HG03135 (cell line): ENCODE results near the gene TMEM200B.
"Not testable (repeated sequence)": the region's sequence is repeated elsewhere in the genome, so short reads cannot be mapped to it uniquely, and the experiment has no call there.

Source experiments
- ATAC-seq: cut with Tn5 transposase; IDR thresholded peaks from one replicate; pipeline ENCODE4 v1.9.1; 2021; ENCODE audit warnings: mild to moderate bottlenecking, moderate library complexity; ENCODE audit not compliant: unreplicated experiment

Gene TMEM200B

DNA sequence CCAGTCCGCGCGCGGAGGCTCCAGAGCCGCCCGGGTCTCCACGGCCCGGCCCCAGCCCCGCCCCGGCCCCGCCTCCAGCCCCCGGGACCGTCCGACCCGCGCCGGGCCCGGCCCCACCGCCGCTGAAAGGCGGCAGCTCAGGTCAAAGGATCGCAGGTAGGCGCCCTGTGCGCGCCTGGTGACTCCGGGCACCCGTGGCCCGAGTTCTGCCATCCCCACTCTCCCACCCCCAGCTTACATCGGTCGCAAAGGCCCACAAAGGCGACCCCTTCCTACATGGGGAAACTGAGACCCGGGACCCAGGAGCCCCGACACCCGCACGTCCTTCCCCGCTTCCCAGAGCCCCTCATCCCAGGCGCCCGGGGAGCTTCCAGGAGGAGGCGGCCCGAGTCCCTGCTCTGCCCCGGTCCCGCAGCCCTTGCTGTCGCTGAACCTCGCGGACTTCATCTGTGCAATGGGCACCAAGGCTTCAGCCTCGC, at the start of gene TMEM200B:
Gene TMEM200B (minus strand): TSS at position 17 of the 479 bp plus-strand sequence. CDS start 2,075 bp downstream, outside the sequence.
- ATAC-seq, result no peak

DNA sequence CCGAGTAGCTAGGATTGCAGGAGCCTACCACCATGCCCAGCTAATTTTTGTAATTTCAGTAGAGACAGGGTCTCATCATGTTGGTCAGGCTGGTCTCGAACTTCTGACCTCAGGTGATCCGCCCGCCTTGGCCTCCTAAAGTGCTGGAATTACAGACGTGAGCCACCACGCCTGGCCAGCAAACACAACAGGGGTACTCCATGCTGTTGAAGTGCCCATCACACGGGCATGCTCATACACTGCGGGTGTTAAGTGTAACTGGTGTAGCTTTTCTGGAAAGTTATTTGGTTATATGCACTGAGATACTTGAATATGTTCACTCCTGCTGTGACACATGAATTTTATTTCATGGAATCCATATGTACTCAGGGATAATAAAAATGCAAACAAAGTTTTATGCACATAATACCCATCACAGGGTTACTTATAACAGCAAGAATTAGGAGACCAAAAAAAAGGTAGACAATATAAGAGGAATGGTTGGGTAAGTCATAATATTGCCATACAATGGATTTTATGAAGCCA, 48.8 kb upstream of the TMEM200B start:
- no peak for ATAC-seq

DNA sequence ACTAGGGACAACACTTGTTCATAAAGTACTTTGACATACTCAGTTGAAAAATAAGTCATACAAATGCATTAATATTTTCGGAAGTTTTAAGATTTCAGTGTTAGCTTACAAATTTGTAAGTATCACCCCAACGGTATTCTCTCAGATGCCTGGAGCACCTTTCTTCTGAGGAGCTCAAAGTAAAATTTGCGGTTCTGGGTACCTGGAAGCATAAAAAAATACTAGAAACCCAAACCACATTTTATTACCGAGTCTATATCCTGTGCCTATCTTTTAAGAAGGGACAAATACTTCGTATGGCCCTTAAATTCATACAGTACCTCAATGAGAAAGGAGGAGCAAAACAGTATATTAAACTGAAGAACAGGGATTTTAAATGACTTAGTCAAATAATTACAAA, 47.8 kb upstream of the TMEM200B start:
- no peak for ATAC-seq

DNA sequence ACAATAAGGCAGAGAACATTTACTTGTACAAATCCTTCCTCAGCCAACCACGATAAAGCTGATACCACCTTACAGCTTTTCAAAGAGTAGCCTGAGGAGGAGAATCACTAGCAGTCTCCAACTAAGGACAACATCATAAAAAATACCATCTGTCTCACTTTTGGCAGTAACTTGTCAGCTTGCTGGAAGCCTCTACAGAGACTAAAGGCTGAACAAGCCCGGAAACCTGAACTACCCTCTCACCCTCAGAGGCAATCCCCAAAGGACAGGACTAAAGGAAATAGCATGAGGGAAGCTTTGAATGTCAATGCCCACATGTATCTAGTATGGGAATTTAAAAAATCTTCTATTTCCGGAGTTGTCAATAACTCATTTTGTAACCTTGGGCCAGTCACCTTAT, 47.4 kb upstream of the TMEM200B start:
- ATAC-seq, result no peak

DNA sequence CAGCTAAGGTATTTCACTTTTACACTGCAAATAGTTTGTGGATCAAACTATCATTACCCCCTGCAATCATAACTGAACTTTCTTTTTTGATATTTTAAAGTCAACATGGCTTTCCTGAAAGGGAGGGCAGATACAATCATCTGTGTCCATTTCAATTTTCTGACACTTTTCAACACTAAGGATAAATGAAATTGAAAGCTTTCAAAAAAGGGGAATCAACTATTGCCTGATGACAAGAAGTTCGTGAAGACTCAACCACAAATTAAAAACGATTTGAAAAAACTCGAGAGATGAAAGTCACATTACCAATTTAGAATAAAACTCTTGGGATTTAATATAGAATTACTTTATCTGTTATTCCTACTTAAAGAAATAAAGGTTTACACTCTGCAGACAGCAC, 46.3 kb upstream of the TMEM200B start:
- ATAC-seq, result no peak

DNA sequence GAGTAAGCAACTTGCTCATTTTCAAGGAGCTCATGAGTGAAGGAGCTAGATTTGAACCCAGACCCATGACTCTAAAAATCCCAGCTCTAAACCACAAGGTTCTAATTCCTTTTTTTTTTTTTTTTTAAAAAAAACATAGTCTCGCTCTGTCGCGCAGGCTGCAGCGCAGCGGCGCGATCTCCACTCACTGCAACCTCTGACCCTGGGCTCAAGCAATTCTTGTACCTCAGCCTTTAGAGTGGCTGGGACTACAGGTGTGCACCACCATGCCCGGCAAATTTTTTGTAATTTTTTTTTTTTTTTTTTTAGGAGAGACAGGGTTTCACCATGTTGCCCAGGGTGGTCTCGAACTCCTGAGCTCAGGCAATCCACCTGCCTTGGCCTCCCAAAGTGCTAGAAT, 44.2 kb upstream of the TMEM200B start:
- ATAC-seq, result no peak

DNA sequence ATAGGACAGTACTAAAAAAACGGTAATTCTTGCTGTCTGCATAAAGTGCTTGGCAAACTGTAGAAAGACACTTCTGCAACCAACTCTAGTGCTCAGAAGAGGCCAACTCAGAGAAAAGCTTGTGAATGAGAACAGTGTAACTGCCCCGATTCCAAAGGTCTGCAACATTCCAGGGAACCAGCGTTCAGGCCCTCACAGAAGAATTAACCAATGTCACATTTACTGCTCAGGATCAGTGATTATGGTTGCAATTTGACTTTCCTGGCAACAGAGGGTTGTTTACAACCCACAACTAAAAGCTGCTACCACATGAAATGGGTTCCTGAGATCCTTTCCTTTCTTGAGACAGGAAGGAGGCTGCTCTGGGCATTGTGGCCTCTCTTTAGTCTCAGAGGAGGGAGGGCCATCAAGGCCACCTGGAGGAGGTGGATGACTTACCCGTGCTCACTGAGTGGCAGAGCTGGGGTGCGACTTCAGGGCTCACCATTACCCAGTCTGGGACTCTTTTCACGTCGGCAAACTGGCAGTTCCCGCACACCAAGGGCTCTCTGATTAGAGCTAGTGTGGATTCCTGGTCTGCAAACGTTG, 42.7 kb upstream of the TMEM200B start:
- no peak for ATAC-seq

DNA sequence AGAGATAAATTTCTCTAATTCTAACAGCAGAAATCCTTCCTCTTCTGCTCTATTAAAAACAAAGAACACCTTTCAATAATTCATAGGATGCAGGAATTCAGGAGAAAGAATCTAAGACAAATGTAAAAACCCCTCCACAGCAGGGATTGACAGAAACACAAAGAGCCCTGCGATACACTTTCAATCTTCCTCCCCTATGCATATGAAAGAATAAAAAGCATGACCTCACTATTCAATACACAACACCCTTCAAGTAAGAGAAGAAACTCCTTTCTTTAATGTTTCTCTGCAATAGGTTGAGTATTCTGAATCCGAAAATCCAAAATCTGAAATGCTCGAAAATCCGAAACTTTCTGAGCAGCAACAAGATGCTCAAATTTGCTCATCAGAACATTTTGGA, 40.9 kb upstream of the TMEM200B start:
- no peak for ATAC-seq

DNA sequence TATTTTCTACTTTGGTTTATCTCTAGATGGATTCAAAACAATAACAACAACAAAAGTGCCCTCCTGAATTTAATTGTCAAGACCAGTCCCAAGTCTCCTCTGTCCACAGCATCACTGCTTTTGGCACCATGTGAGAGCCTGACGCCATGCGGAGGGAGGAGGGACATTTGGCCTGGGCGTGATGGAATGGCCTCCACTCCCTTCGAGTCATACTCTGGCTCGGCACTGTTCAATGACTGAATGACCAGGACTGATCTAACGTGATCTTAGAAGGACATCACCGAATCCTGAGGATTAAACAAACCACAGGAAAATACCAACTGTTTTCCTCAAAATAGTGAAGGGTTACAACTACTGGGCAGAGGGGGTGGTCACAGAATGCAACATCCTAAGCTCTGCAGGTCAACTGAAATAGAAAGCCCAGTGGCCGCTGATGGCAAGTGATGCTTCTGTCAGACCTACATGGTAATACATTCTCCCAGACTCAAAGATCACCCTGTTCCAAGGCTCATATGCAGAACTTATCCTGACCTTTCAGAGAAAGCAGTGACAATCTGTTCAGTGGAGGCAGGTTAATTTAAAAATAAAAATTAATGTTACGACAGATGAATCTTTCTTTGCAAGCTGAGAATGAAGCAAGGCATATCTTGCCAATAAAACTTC, 38.9 kb upstream of the TMEM200B start:
- no peak for ATAC-seq

DNA sequence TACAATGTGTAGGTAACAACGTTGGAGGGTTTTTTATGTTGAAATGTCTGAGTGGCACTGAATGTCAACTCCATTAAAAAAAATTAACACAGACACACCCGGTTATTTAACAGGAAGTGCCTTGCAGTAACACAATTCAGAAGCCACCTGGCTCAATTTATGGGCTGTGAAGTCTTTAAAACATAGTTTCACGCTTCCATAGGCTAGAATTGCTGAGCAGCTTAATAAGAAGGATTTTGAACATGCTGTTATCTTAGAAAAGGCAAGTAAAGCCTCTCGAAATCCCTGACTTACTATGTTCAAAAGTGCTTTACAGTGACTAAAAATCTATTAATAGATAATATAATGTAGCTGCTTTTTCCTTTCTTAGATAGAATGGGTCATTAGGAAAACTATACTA, 38.3 kb upstream of the TMEM200B start:
- no peak for ATAC-seq

DNA sequence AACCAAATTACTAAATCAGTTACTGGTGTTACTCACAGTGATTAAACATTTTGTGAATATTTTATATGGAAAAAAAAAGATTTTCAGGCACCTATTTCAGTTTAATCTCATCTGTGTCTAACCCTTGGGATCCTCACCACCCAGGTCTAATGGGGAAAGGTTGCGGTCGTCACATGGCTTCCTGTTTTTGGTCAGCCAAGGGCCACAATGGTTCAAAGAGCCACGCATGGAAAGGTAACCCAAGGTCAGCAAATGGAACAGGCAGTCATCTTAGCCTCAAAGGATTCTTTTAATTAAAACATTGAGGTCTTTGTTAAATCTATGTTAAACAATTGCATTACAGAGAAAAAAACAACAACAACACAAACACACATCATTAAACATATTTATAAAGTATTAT, 36.1 kb upstream of the TMEM200B start:
- ATAC-seq, result no peak

DNA sequence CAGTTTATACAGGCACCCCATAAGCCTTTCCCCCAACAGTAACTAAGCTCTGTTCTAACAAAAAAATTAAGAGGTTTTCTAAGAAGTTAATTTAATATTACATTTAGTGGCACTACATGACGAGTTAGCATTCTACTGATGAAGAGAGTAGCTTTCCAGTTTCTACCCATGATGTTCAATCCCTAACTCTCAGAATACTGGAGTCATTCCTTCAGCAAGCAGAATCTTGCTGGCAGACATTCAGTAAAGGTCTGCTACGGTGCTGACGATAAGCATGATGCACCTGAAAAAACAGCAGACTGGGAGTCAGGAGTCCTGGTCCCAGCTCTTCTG, 33.5 kb upstream of the TMEM200B start:
- no peak for ATAC-seq

DNA sequence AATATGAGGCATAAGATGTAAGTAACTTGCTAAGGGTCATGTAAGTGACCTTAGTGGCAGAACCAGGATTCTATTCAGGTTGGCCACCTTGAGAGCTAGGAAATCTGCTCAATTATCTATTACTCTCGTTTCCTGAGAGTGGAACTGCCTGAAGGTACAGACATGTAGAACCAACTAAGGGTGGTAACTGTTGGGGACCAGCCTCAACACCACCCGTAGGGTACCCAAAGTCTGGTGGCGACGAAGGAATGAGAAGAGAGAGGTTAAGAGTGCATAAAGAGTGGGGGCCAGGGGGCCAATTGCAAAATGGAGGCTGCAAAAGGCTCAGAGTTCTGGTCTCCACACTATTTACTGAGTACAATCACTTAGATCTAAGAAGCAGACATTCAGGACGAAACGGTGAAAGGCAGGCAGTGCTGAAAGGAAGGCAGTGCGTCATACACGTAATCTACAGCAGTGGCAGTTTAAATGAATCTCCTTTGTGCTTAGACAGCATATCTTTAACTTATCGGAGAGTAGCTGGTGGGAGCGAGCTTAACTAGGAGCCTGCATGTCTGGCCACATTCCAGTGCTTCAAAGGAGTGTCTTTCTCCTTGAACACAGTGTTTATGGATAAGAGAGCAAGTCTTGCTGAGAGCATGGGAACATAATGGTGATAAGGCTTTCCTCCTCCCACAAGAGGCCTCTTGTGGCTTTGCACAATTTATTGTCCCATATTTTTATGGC, 33.0 kb upstream of the TMEM200B start:
- no peak for ATAC-seq

DNA sequence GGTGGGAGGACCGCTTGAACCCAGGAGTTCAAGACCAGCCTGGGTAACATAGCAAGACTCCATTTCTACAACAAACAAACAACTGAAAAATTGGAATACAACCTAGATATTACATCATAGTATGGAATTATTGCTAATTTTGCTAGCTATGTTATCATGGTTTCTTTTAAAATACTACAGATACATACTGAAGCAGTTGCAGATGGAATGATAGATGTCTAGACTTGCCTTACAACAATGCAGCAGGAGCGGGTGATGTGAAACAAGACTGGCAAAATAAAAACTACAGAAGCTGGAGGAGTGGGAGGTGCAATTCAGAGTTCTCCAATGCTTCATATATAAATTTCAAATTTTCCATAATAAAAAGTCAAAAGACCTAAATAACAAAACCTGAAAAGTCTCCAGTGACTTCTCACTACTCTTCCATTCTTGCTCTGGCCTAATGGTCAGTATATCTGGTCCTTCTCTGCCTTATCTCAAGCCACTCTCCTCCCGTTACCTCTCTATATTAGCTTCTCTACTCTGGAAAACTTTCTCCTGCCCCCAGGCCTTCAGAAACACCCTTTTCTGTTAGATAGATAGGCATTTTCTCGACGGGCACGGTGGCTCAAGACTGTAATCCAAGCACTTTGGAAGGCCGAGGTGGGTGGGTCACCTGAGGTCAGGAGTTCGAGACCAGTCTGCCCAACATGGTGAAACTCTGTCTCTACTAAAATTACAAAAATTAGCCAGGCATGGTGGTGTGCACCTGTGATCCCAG, 28.5 kb upstream of the TMEM200B start:
- ATAC-seq, result no peak

DNA sequence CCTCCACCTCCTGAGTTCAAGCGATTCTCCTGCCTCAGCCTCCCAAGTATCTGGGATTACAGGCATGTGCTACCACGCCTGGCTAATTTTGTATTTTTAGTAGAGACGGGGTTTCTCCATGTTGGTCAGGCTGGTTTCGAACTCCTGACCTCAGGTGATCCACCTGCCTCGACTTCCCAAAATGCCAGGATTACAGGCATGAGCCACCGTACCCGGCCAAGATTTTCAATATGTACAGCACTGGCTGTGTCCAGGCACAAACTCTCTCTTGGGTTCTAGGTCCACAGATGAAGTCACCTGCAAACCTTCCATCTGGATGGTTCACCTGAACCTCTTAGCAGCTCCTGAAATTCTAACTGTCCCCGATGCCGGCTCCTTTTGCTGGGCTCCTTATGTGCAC, 26.6 kb upstream of the TMEM200B start:
- ATAC-seq, result not testable (repeated sequence)

DNA sequence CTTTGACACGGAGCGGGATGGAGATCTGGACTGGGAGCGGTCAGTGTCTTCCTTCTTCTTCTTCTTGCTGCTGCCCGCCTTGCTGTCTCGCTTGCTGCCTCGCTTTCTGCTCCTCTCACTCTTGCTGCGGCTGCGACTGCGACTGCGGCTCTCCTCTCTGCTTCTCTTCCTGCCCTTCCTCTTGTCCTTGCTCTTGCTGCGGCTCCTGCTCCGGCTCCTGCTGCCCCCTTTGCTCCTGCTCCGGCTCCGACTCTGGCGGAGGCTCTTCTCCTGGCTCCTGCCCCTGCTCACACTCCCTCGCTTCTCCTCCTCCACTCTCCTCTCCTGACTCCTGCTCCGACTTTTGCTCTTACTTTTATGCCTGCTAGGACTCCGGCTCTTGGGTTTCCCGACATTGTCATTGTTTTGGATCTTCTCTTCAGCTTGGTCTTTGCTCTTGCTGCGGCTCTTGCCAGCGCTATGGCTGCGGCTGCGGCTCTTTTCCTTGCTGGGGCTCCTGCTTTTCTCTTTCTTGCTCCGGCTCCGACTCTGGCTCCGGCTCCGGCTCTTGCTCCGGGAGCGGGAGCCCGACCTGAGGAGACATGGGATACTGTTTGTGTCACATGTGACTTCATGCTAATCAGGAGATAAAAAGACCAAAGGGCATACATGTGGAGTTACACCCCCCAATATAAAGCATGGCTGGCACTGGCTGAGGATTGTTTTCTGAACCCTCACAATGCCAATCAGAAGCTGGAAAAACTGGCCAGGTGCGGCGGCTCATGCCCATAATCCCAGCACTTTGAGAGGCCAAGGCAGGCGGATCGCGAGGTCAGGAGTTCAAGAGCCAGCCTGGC, 25.2 kb upstream of the TMEM200B start:
- no peak for ATAC-seq

DNA sequence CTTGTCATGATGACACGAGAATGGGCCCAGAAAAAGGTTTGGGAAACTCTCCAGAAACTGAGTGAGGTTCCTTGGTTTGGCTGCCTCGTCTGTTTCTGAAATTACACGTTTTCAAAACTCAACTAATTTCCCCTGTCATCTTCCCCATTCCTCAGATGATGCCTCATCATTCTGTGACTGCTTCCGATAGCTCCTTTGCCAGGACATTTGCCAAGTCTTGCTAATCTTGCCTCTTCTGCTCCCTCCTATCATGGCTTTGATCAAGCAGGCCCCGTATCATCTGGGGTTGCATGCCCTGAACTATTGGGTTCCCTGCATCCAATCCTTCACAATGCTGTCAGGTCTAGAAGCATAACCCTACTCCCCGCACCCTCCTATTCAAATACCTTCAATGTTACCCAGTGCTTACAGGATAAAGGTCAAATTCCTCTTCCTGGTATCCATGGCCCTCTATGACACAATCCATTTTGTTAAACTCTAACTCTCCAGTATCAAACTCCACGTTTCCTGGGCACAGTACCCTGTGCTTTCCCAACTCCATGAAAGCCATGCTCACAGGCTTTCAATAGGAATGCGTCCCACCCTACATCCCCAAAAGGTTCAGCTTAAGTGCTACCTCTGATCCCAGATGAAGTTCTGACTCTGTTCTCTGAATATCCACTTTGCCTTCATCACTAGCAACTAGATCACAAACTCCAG, 22.2 kb upstream of the TMEM200B start:
- no peak for ATAC-seq

DNA sequence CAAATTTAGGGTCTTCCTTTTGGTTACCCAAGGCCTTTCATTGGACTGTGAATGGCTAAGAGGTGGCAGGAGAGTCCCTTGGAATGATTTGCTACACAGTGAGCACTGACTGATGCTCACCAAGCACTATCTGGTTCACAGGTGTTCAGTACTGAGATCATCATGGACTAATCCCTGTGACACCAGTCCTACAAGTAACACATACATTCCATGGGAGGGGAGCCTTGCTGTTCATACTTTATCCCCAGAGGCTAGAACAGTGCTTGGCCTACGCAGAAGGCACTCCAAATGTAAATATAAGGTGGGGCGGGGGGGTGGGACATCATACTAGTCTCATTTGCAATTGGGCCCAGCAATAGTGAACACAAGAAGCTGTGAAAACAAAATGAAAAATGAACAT, 20.5 kb upstream of the TMEM200B start:
- no peak for ATAC-seq

DNA sequence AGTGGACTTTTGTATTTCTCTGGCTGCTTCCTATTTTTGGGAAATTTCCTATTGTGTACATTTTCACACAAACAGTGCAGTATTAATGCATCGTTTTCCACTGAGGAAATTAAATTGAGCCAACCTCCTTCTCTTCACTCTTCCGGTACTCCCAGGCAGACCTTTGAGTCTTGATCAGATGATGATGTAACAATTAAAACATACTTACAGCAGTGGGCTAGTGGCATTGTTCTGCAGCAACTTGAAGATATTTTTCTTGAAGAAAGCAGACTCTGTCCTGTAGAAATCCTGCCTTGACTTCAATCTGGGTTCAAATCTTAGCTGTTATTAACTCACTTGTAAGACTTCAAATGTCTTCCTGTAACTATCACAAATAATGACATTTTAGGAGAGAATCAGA, 19.0 kb upstream of the TMEM200B start:
- no peak for ATAC-seq

DNA sequence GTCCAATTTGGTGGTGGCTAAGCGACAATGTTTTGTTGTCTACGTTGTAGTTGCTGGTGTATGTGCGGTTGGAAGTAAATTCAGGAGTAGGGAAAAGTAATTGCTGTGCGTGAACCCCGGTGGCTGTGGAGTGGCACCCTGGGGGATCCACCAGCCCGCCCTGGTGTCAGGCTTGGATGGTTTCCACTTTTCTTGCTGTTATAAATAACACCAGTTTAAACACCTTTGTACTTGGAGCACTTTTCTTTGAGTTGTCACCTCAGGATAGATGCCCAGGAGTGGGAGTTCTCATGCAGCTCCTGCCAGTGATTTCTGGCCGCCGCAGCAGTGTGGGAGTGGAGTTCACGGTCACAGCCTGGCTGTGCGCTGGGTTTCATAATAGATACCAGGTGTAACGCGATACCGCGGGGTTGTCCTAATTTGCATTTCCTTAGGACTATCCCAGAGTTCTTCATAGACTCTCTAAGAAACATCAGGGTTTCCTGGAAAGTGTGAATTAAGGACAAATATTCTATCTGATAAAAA, 12.8 kb upstream of the TMEM200B start:
- ATAC-seq, result no peak
